OCI-LY7 (cell line): Measurements from ENCODE around the gene PPEF2. TPM values are rescaled to one million over a fixed set of nuclear protein-coding genes. Genes with fewer than 3 reads are reported as not detected.

ENCODE experiments used
- BruUV-seq: library from RNA; stranded (reverse); fragments of 400-500 nt; replicated peaks from 2 replicates; lab custom pipeline; 2021; lab: Mats Ljungman, UMichigan
- CTCF ChIA-PET: fragments of 300-600 bp; sonication (Branson Sonifier 250); formaldehyde crosslinking; loops from one replicate; lab custom pipeline; 2022; ENCODE audit warnings: antibody characterized with exemption; ENCODE audit not compliant: unreplicated experiment; lab: Charles Lee
- POLR2A ChIA-PET: fragments of 300-600 bp; sonication (Branson Sonifier 250); formaldehyde crosslinking; loops from one replicate; lab custom pipeline; 2022; ENCODE audit warnings: antibody characterized with exemption; lab: Charles Lee
- DNase-seq: peaks from one replicate; pipeline ENCODE4 v3.0.0-alpha.2; 2015; ENCODE audit warnings: low spot score
- H2AFZ ChIP-seq: fragments of 200-600 bp; sonication (generic), shearing (Covaris generic); 2 replicates; pipeline ENCODE4 v1.6.1; 2014; ENCODE audit warnings: mild to moderate bottlenecking, antibody characterized with exemption, low read length, moderate library complexity
- H3K27ac ChIP-seq: fragments of 200-600 bp; sonication (generic); 2 replicates; pipeline ENCODE4 v1.5.1; 2014; ENCODE audit warnings: mixed run types, low read depth, mild to moderate bottlenecking, moderate library complexity, low read length, inconsistent platforms; ENCODE audit not compliant: poor library complexity, severe bottlenecking
- H3K36me3 ChIP-seq: fragments of 200-600 bp; sonication (generic); 2 replicates; pipeline ENCODE4 v1.6.1; 2014; ENCODE audit warnings: mild to moderate bottlenecking, antibody characterized with exemption, low read length, moderate library complexity, mixed read lengths; ENCODE audit not compliant: insufficient read depth
- H3K4me1 ChIP-seq: fragments of 200-600 bp; sonication (generic); 2 replicates; pipeline ENCODE4 v1.5.1; 2014; ENCODE audit warnings: mild to moderate bottlenecking, low read length; ENCODE audit not compliant: insufficient read depth, poor library complexity, severe bottlenecking
- H3K4me2 ChIP-seq: fragments of 200-600 bp; sonication (generic); 2 replicates; pipeline ENCODE4 v1.6.1; 2014; ENCODE audit warnings: mild to moderate bottlenecking, low read length
- H3K4me3 ChIP-seq: fragments of 200-600 bp; sonication (generic); 2 replicates; pipeline ENCODE4 v1.5.1; 2014; ENCODE audit warnings: mild to moderate bottlenecking, low read depth, low read length; ENCODE audit not compliant: poor library complexity, severe bottlenecking
- H3K79me2 ChIP-seq: fragments of 200-600 bp; sonication (generic); 2 replicates; pipeline ENCODE4 v1.6.1; 2016; ENCODE audit warnings: low read depth, mild to moderate bottlenecking, low read length, moderate library complexity, mixed read lengths; ENCODE audit not compliant: insufficient read depth
- H3K9me2 ChIP-seq: fragments of 200-600 bp; sonication (generic); 2 replicates; pipeline ENCODE4 v1.6.1; 2016; ENCODE audit warnings: mild to moderate bottlenecking, low read length, mixed read lengths; ENCODE audit not compliant: insufficient read depth
- H3K9me3 ChIP-seq: fragments of 200-600 bp; sonication (generic); 2 replicates; pipeline ENCODE4 v1.6.1; 2014; ENCODE audit warnings: mild to moderate bottlenecking, mixed run types, low read length, mixed read lengths
- H4K20me1 ChIP-seq: fragments of 200-600 bp; sonication (generic); 2 replicates; pipeline ENCODE4 v1.6.1; 2014; ENCODE audit warnings: mild to moderate bottlenecking, antibody characterized with exemption, low read length, moderate library complexity, mixed read lengths; ENCODE audit not compliant: insufficient read depth
- EZH2phosphoT487 ChIP-seq: fragments of 200-600 bp; sonication (generic); IDR thresholded peaks from 2 replicates; pipeline ENCODE4 v1.6.1; 2018; ENCODE audit warnings: low read depth, borderline replicate concordance, mild to moderate bottlenecking, mixed run types, antibody characterized with exemption, low read length, moderate library complexity, mixed read lengths
- intact Hi-C: fragments of 100-400 bp; cut with micrococcal nuclease; formaldehyde crosslinking; loops from one replicate; pipeline ENCODE4 v1.10.0; 2022; ENCODE audit not compliant: unreplicated experiment
- total RNA-seq, 2 experiments: library from RNA; depleted of rRNA in 1 of 2; stranded (reverse); fragments of >200 nt in 1 of 2; shearing (Covaris generic) in 1 of 2; gene quantifications; 2 replicates each; pipeline ENCODE4 v1.2.3, GENCODE V29; 2014 to 2022
- TF ChIP-seq, protein P1 (sequence below): fragments of 200-600 bp; sonication (generic); conservative IDR thresholded peaks from 2 replicates; pipeline ENCODE4 v1.5.1; 2014; ENCODE audit warnings: mild to moderate bottlenecking, antibody characterized with exemption, low read length, moderate library complexity, mixed read lengths

Gene PPEF2
- total RNA-seq, 2 experiments from 2014 or later = 0.42 TPM; not detected in 1

- H3K4me3 ChIP-seq = peak overlapping the region; percentile 76
- peaks cover 16% of the 10 kb centered on the region for H3K4me1 ChIP-seq
- peak overlapping the region; percentile 98 for H3K4me2 ChIP-seq
- peak overlapping the region; percentile 41 for H3K27ac ChIP-seq
- H3K9me3 ChIP-seq = no peaks in the 10 kb centered on the region
- no peaks in the 10 kb centered on the region for H3K9me2 ChIP-seq
- H3K79me2 ChIP-seq = no peaks in the 10 kb centered on the region
- no TSS peak for BruUV-seq
- ChIA-PET POLR2A (interaction anchor here (0.7 to 1.1 kb wide), 4 partner anchors 9 to 427 kb away, joined by 3 to 7 read pairs (median 4); partner anchors contain the start of gene SDAD1), CTCF (interaction anchor here (0.6 kb wide), 1 partner anchor 25 kb away, joined by 3 read pairs; no protein-coding TSS in a partner anchor)
- intact Hi-C loops = loop anchor here (2.0 kb wide), 2 partner anchors 23 to 51 kb away; partner anchors contain the start of gene SDAD1
- TF ChIP-seq, protein P1, sequence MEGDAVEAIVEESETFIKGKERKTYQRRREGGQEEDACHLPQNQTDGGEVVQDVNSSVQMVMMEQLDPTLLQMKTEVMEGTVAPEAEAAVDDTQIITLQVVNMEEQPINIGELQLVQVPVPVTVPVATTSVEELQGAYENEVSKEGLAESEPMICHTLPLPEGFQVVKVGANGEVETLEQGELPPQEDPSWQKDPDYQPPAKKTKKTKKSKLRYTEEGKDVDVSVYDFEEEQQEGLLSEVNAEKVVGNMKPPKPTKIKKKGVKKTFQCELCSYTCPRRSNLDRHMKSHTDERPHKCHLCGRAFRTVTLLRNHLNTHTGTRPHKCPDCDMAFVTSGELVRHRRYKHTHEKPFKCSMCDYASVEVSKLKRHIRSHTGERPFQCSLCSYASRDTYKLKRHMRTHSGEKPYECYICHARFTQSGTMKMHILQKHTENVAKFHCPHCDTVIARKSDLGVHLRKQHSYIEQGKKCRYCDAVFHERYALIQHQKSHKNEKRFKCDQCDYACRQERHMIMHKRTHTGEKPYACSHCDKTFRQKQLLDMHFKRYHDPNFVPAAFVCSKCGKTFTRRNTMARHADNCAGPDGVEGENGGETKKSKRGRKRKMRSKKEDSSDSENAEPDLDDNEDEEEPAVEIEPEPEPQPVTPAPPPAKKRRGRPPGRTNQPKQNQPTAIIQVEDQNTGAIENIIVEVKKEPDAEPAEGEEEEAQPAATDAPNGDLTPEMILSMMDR = no peak
- no peak for TF ChIP-seq EZH2phosphoT487
- H4K20me1 ChIP-seq = no peaks in the 10 kb centered on the region
- H2AFZ ChIP-seq = peak overlapping the region; percentile 98
- H3K36me3 ChIP-seq = peaks cover 6% of the 10 kb centered on the region; the same call in 1 of the 2 replicates
- peak; percentile 66 for DNase-seq
Measured at GRCh38 chr4:75939890-75940691, 37.8 kb upstream of the PPEF2 start.

GRCh38 chr4:75935628-75936027 lies 33.4 kb upstream of the PPEF2 start:
- ChIA-PET CTCF (no interaction called here), POLR2A (interaction anchor here (0.6 kb wide), 1 partner anchor 225 kb away, joined by 3 read pairs; no protein-coding TSS in a partner anchor)
- no peak overlapping the region for H3K27ac ChIP-seq
- no peak for TF ChIP-seq EZH2phosphoT487
- TF ChIP-seq, protein P1 = no peak
- BruUV-seq = no TSS peak
- H2AFZ ChIP-seq = no peak overlapping the region
- H3K9me3 ChIP-seq = no peaks in the 10 kb centered on the region
- peaks cover 11% of the 10 kb centered on the region for H3K4me1 ChIP-seq
- no peaks in the 10 kb centered on the region for H3K9me2 ChIP-seq
- no peaks in the 10 kb centered on the region for H4K20me1 ChIP-seq
- peaks cover 9% of the 10 kb centered on the region for H3K36me3 ChIP-seq
- no peak overlapping the region for H3K4me2 ChIP-seq
- no peaks in the 10 kb centered on the region for H3K79me2 ChIP-seq
- DNase-seq = no peak
- H3K4me3 ChIP-seq = no peak overlapping the region
- intact Hi-C loops = no loop called here
